Subcutaneous adipose tissue (tissue), 4 donors: Measurements from ENCODE around the gene MATN4. TPM values are rescaled to one million over a fixed set of nuclear protein-coding genes. Genes with fewer than 3 reads are reported as not detected.

ENCODE experiments used
- total RNA-seq, 4 donors: library from RNA; depleted of rRNA; stranded (reverse); fragments of >200 nt; gene quantifications; one replicate each; pipeline ENCODE4 v1.1.0, GENCODE V29; 2016
- TF ChIP-seq, protein P1 (sequence below): fragments of 450-650 bp; IDR thresholded peaks from one replicate; pipeline ENCODE4 v1.5.1; 2016; ENCODE audit warnings: low read depth, mild to moderate bottlenecking, control low read depth, antibody characterized with exemption, moderate library complexity

Gene MATN4
- total RNA-seq, 4 donors from 2014 or later: 0.34 to 0.44 TPM; not detected in 2

DNA sequence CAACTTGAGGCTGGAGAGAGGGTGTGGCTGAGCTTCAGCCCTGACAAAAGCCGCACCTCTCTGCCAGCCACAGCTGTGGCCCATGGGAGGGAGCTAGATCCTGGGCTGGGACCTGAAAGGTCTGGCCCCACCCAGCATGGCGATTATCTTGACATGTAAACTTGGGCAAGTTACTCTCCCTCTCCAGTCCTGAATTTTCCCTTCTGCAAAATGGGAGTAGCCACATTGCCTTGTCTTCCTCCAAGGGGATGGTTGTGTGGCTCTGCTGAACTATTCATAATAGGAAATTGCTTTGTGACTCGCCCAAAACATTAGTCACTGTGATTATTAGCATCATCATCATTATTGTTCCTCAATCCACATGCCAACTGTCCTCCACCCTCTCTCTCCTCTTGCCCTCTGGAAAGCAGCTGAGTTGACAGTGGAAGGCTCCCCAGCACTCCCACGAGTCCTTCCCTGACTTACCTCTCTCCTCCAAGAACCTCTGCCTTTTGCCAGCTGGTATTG is 24.5 kb downstream of the MATN4 start:
- TF ChIP-seq, protein P1, sequence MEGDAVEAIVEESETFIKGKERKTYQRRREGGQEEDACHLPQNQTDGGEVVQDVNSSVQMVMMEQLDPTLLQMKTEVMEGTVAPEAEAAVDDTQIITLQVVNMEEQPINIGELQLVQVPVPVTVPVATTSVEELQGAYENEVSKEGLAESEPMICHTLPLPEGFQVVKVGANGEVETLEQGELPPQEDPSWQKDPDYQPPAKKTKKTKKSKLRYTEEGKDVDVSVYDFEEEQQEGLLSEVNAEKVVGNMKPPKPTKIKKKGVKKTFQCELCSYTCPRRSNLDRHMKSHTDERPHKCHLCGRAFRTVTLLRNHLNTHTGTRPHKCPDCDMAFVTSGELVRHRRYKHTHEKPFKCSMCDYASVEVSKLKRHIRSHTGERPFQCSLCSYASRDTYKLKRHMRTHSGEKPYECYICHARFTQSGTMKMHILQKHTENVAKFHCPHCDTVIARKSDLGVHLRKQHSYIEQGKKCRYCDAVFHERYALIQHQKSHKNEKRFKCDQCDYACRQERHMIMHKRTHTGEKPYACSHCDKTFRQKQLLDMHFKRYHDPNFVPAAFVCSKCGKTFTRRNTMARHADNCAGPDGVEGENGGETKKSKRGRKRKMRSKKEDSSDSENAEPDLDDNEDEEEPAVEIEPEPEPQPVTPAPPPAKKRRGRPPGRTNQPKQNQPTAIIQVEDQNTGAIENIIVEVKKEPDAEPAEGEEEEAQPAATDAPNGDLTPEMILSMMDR: no peak

DNA sequence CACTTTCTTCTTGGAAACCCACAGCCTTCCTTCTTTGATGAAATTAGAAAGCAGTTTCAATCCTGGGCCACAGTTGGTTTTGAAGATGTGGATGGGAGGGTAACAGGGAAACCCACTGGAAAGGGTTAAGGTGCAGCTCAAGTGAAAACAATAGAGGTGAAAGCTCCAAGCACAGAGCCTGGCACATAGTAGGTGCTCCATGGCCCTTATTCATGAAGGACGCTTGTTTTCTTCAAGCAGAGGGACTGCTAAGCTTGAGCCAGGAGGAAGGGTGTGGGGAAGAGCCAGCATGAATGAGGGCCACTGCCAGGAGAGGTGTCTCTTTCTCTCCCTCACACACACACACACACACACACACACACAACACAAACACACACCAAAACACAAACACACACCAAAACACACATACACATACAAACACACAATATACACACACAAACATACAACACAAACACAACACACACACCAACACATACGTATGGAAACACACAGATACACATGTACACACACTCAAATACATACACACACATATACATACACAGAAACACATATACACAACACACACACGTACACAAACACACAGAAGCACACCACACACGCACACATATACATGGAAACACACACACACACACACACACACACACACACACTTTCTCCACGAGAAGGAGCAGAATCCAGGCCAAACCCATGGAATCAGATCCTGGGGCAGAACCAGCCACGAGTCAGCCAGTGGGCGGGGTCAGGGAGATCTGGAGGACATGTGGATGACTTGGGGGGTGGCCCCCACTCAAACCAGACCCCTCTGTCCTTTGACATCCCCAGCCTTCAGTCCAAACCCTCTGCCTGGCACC is 25.2 kb downstream of the MATN4 start:
- TF ChIP-seq, protein P1: no peak

DNA sequence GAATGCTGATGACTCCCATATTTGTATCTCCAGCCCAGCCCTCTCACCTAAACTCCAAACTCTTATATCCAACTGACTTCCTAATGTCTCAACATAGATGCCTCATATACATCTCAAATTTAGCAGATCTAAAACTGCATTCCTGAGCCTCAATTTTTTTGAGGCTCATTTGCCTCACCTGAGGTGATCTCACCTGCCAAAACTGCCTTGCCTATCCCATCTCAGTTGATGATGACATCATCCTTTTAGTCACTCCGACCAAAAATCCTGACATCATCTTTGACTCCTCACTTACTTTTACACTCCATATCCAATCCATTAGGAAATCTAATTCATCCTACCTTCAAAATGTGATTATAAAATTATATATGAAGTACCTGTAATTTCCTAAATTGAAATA is 28.1 kb downstream of the MATN4 start:
- TF ChIP-seq, protein P1: no peak

DNA sequence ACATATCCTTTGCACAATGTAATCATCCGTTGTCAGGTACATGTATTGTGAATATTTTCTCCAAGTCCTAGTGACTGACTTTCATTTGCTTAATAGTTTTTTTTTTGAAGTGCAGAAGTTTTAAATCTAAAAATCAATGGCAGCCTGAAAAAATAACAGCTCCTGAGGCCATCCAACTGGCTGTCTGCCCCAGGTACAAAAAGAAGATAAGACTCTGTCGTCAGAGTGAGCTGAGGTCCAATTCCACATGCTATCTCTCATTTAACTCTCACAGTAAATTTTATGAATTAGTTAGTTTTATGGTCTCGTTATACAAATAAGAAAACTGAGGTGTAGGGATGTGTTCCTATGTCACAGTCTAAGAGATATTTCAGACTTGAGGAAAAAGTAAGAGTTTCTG is 32.8 kb downstream of the MATN4 start:
- TF ChIP-seq, protein P1: no peak

DNA sequence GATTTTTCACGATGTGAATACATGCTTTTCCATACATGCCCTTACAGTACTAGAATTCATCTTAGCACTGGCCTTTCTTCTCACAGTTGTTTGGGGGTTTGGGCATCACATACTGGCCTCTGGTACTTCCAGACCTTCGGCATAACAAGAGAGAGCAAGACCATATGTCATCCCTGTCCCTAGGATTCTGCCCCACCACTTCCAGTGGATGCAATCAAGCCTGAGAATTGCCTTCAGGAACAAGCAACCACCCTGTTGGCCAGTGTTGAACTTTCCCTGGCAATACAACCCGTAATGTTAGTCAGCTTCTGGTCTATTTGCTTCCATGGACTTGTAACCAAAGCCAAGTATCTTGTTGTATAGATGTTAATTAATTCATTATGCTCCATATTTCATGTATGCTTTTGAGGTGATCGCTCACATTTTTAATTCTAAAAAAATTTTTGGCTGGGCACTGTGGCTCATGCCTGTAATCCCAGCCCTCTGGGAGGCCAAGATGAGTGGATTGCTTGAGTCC is 38.3 kb downstream of the MATN4 start:
- TF ChIP-seq, protein P1: no peak

DNA sequence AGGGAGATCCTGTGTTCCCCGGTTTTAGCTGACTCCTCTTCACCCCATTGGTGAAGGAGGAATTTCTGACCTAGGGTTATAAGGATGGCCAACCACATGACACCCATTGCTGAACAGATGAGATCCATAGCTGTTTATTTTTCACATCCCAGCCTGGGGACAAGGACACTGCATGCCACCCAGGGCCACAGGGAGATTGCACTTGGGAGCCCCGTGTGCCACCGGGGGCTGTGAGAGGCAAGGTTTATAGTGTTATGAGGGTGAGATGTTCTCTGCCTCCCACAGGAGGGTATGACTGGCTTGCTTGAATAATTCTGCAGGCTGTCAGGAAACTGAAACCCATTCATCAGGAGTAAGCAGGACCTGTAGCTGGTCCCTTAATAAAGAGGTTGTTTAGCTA is 39.0 kb downstream of the MATN4 start:
- TF ChIP-seq, protein P1: no peak

DNA sequence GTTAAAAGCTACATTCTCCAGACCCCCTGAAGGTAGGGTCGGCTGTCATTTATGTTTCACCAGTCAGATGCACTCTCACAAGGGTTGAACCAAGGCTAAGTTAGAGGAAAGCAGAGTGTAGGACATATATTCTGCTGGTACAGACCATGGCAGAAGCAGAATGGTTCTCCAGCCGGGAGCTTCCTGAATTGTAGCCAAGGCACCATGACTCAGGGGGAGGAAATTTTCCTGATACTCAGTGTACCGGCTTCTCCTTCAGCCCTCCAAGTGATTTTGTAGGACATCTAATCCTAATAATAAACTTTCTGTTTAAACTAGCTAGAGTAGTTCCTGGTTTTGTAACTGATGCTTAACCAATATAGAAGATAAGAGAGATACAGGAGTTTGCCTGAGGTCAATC is 39.6 kb downstream of the MATN4 start:
- TF ChIP-seq, protein P1: no peak
